Stimulated activated naive CD8-positive, alpha-beta T cell treated with anti-CD3 and anti-CD28 coated beads, Interleukin-15, Interleukin-2, amounts not matched to agents 100 ng/mL and 50 ng/mL, for 24 hours (primary cell): ENCODE measurements around the gene CAND2.
A peak's percentile ranks its signal among the peaks of the same experiment; 100 is the strongest.
"Not testable (repeated sequence)": the region's sequence is repeated elsewhere in the genome, so short reads cannot be mapped to it uniquely, and the experiment has no call there.

Experiments used
- H3K27ac Mint-ChIP-seq: one replicate; pipeline ENCODE4 v1.8.0; 2021; ENCODE audit warnings: mild to moderate bottlenecking, mixed read lengths
- H3K27me3 Mint-ChIP-seq: one replicate; pipeline ENCODE4 v1.8.0; 2021; ENCODE audit warnings: mixed read lengths
- H3K36me3 Mint-ChIP-seq: one replicate; pipeline ENCODE4 v1.8.0; 2021; ENCODE audit warnings: low read depth, mixed read lengths
- H3K4me1 Mint-ChIP-seq: one replicate; pipeline ENCODE4 v1.8.0; 2021; ENCODE audit warnings: low read depth, mixed read lengths
- H3K4me3 Mint-ChIP-seq: one replicate; pipeline ENCODE4 v1.8.0; 2021; ENCODE audit warnings: mild to moderate bottlenecking, mixed read lengths
- H3K9me3 Mint-ChIP-seq: one replicate; pipeline ENCODE4 v1.8.0; 2021; ENCODE audit warnings: mixed read lengths

Gene CAND2

DNA sequence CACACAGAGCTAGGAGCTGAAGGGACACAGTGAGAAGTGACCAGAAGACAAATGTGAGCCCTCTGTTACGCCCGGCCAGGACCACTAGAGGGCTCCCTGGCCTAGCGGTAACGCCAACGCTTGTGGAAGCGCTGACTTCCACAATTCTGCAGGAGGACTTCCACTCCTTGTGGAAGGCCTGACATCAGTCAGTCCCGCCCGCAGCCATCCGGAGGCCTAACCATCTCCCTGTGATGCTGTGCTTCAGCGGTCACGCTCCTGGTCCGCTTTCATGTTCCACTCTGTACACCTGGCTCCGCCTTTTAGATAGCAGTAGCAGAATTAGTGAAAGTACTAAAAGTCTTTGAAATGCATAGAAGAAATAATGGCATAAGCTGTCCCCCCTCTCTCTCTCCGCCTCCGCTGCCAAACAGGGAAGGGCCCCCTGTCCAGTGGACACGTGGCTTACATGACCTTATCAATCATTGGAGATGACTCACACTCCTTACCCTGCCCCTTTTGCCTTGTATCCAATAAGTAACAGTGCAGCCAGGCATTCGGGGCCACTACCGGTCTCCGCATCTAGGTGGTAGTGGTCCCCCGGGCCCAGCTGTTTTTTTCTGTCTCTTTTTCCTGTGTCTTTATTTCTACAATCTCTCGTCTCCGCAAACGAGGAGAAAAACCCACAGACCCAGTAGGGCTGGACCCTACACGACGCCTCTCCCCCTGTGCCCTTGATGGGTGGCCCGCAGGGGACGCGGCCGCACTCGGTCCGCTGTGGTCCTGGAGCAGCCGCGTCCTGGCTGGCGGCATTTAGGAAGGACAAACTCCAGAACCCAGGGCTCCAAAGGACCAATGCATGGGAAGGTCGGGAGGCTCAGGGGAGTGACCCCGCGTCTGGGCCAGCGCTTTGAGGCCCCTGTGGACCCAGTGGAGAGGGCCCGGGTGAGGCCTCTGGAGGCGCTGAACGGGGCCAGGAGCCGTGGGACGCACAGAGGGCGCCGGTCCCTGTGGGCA is 71.9 kb downstream of the CAND2 start:
- peaks cover 4% of the 10 kb centered on the region for H3K9me3 Mint-ChIP-seq
- H3K27ac Mint-ChIP-seq: peak overlapping the region; percentile 74
- H3K36me3 Mint-ChIP-seq: no peaks in the 10 kb centered on the region
- peak overlapping the region; percentile 76 for H3K4me3 Mint-ChIP-seq
- peaks cover 20% of the 10 kb centered on the region for H3K4me1 Mint-ChIP-seq
- peaks cover 21% of the 10 kb centered on the region for H3K27me3 Mint-ChIP-seq

DNA sequence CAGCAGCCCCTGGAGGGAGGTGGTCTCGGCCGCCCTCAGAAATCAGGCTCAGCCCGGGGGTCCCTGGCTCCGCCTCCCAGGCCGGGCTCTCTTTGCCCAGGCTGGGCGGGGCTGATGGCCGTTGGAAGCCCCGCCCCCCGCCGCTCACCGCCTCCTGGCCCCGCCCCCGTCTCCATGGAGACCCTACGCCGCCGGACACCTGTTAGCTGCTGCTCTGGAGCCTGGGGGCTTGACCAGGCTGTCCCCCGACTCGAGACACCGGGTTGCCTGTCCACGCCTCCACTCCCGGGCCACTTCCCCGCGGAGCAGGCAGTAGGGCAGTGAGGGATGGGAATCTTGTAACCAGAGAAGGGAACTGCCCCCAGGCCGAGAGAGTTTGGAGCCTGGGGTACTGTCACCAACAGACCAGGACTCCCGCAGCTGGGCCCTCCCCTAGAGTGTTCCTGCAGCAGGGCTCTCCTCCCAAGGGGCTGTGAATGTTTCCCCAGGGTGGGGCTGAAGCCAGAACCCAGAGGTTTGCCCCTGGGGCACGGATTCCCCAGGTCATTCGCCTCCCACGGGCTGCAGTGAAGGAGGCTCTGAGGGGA is 72.6 kb downstream of the CAND2 start:
- no peaks in the 10 kb centered on the region for H3K36me3 Mint-ChIP-seq
- H3K4me1 Mint-ChIP-seq: peaks cover 20% of the 10 kb centered on the region
- no peak overlapping the region for H3K27ac Mint-ChIP-seq
- peaks cover 21% of the 10 kb centered on the region for H3K27me3 Mint-ChIP-seq
- H3K4me3 Mint-ChIP-seq: no peak overlapping the region
- H3K9me3 Mint-ChIP-seq: peaks cover 4% of the 10 kb centered on the region

DNA sequence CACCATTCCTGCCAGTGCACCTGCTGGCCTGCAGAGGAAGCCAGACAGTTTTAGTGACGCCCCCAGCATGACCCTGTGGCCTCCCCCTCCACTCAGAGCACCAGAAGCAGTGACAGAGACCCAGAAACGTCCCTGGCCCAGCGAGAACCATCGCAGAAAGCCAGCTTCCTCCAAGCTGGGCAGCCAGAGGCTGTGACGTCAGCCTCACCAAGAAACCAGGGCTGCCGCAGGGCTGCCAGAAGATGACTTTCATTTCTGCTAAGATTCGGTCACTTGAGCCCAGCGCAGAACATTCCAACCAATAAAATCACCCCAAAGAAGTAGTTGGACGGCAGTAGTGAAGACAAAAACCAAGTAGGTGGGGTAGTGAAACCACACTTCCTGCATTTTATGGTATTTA is 74.5 kb downstream of the CAND2 start:
- Mint-ChIP-seq H3K4me1 (peaks cover 20% of the 10 kb centered on the region), H3K9me3 (no peaks in the 10 kb centered on the region), H3K27ac (peak overlapping the region; percentile 5), H3K36me3 (no peaks in the 10 kb centered on the region), H3K27me3 (peaks cover 26% of the 10 kb centered on the region), H3K4me3 (no peak overlapping the region)

DNA sequence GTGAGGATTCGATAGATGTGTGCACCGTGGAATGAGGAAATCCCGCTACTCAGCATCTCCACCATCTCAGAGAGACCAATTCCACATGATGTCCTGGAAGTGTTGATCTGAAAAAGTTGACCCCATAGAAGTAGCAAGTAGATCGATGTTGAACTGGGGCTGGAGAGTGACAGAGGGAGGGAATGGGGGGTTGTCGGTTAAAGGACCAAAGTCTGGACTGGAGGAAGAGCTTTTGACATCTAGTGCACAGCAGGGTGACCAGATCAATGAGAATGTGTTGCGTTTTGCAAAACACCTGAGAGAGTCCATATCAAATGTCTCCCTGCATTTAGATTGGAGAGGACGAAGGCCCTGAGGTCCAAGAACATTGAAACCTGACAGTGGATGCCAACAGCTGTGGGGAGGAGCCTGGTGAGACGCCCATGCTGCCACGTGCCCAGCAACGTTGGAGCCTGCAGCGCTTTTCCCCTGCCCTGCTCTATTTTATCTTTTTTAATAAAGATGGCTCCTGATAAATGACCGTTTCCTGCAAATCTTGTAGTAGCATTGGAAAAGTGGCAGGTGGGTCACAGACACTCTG is 75.0 kb downstream of the CAND2 start:
- Mint-ChIP-seq H3K4me1 (peaks cover 20% of the 10 kb centered on the region), H3K27me3 (peaks cover 26% of the 10 kb centered on the region), H3K4me3 (no peak overlapping the region), H3K9me3 (no peaks in the 10 kb centered on the region), H3K36me3 (no peaks in the 10 kb centered on the region), H3K27ac (no peak overlapping the region)

DNA sequence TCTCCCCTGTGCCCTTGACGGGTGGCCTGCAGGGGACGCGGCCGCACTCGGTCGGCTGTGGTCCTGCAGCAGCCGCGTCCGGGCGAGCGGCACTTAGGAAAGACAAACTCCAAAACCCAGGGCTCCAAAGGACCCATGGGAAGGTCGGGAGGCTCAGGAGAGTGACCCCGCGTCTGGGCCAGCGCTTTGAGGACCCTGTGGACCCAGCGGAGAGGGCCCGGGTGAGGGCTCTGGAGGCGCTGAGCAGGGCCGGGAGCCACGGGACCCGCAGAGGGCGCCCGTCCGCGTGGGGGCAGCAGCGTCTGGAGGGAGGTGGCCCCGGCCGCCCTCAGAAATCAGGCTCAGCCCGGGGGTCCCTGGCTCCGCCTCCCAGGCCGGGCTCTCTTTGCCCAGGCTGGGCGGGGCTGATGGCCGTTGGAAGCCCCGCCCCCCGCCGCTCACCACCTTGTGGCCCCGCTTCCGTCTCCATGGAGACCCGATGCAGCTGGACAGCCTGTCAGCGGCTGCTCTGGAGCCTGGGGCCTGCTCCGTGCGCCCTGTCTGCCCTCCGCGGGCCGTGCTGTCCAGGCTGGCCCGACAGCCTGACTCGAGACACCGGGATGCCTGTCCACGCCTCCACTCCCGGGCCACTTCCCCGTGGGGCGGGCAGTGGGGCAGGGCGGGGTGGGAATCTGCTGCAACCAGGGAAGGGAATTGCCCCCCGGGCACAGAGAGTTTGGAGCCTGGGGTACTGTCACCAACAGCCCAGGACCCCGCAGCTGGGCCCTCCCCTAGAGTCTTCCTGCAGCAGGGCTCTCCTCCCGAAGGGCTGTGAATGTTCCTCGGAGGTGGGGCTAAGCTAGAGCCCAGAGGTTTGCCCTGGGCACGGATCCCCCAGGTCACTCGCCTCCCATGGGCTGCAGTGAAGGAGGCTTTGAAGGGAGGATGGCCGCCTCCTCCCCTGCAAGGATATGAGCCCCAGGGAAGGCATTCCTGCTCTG is 79.7 kb downstream of the CAND2 start:
- no peak overlapping the region for H3K27ac Mint-ChIP-seq
- no peaks in the 10 kb centered on the region for H3K36me3 Mint-ChIP-seq
- no peaks in the 10 kb centered on the region for H3K4me1 Mint-ChIP-seq
- peaks cover 8% of the 10 kb centered on the region for H3K27me3 Mint-ChIP-seq
- H3K9me3 Mint-ChIP-seq: no peaks in the 10 kb centered on the region
- H3K4me3 Mint-ChIP-seq: no peak overlapping the region

DNA sequence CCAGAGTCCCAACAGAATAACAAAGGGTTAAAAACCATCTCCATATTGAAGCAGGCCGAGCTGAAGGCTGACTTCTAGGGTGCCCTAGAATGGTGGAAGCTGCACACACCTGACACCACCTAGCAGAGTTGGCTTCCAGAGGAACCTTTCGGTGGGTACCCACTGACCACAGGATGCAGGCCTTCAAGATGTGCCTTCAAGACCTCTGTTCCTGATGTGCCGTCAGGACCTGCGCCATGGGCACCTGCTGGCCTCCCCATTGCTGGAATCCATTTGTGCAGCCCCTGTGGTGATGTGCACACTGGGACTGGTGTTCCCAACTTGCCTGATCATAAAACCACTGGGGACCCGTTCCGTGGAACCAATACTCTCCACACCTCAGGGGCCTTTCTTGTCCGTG is 80.6 kb downstream of the CAND2 start:
- Mint-ChIP-seq H3K4me3 (no peak overlapping the region), H3K9me3 (no peaks in the 10 kb centered on the region), H3K4me1 (no peaks in the 10 kb centered on the region), H3K36me3 (no peaks in the 10 kb centered on the region), H3K27ac (no peak overlapping the region), H3K27me3 (peaks cover 5% of the 10 kb centered on the region)

DNA sequence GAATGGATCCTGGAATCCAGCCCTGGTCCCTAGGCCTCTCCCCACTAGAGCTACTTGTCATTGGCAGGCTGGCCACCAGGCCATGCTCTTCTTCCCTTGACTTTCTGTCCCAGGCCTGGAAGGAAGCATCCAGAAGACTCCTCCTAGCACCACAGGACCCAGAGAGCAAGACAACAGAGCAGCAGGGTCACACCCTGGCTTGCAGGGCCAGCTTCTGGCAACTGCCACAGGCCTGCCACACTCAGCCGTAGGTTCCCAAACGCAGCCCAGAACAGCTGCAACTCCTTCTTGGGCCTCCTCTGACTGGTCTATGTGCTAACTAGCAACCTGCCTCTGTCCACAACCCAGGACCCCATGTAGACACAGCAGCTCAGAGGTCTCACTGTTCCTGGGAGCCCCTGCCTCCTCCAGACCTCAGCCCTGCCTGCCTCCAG is 81.7 kb downstream of the CAND2 start:
- H3K36me3 Mint-ChIP-seq: no peaks in the 10 kb centered on the region
- no peaks in the 10 kb centered on the region for H3K9me3 Mint-ChIP-seq
- peaks cover 5% of the 10 kb centered on the region for H3K27me3 Mint-ChIP-seq
- no peaks in the 10 kb centered on the region for H3K4me1 Mint-ChIP-seq
- H3K4me3 Mint-ChIP-seq: no peak overlapping the region
- no peak overlapping the region for H3K27ac Mint-ChIP-seq

DNA sequence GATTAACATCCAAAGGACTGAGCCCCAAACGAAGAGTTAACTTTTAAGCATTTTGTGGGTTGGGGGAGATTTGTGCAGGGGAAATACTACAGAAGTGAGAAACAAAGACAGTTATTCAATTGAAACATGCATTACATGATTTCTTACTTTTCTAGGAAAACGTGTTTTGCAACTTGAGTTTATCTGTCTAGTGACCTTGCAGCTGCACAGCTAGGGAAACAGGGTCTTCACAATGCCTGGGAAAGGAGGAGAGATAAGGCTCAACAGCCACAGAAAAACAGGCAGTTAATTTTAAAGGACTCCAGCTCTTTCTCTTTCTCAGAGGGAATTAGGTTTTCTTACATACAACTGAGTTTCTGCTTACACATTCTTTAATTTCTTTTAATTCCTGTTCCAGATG is 82.3 kb downstream of the CAND2 start:
- not testable (repeated sequence) for H3K27me3 Mint-ChIP-seq, H3K36me3 Mint-ChIP-seq, H3K27ac Mint-ChIP-seq, H3K4me1 Mint-ChIP-seq, H3K4me3 Mint-ChIP-seq, H3K9me3 Mint-ChIP-seq

DNA sequence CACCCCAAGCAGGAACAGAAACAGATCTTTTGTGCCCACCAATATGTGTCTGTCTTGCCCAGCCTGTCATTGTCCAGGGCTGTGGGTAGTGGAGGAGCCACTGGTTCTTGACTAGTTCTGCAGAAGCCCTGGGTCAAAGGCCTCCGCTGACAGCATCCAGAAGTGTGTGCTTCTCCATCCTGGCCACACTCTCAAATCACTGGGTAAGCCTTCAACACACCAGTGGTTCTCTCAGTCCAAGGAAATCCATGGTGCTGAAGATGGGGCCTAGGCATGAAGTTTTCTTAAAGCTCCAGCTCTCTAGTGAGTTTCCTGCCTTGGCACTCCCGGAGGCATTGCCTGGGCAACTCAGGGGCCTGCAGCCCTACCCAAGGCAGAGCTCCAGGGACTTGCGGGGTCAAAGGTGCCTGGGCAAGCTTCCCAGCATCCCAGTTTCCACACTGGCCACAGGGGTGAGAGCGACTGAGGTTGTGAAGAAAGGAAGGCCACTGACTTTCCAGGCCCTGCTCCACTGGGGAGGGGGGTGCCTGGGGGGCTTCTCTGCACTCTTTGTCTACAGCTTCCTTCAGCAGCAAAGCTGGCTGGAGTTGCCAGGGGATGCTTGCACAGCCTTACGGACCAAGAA is 82.8 kb downstream of the CAND2 start:
- H3K27ac Mint-ChIP-seq: no peak overlapping the region
- peaks cover 5% of the 10 kb centered on the region for H3K27me3 Mint-ChIP-seq
- H3K36me3 Mint-ChIP-seq: no peaks in the 10 kb centered on the region
- H3K4me1 Mint-ChIP-seq: no peaks in the 10 kb centered on the region
- no peak overlapping the region for H3K4me3 Mint-ChIP-seq
- no peaks in the 10 kb centered on the region for H3K9me3 Mint-ChIP-seq

DNA sequence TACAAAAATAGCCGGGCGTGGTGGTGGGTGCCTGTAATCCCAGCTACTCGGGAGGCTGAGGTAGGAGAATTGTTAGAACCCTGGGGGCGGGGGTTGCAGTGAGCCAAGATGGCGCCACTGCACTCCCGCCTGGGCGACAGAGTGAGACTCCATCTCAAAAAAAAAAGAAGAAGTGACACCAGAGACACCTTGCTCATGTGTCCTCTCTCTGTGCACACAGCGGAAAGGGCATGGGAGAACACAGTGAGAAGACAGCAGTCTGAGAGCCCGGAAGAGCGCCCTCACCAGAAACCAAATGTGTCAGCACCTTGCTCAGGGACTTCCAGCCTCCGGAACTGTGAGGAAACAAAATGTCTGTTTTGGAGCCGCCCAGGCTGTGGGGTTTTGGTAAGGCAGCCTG is 85.4 kb downstream of the CAND2 start:
- H3K9me3 Mint-ChIP-seq, H3K4me3 Mint-ChIP-seq, H3K27me3 Mint-ChIP-seq, H3K36me3 Mint-ChIP-seq, H3K27ac Mint-ChIP-seq: not testable (repeated sequence)
- peaks cover 14% of the 10 kb centered on the region for H3K4me1 Mint-ChIP-seq

DNA sequence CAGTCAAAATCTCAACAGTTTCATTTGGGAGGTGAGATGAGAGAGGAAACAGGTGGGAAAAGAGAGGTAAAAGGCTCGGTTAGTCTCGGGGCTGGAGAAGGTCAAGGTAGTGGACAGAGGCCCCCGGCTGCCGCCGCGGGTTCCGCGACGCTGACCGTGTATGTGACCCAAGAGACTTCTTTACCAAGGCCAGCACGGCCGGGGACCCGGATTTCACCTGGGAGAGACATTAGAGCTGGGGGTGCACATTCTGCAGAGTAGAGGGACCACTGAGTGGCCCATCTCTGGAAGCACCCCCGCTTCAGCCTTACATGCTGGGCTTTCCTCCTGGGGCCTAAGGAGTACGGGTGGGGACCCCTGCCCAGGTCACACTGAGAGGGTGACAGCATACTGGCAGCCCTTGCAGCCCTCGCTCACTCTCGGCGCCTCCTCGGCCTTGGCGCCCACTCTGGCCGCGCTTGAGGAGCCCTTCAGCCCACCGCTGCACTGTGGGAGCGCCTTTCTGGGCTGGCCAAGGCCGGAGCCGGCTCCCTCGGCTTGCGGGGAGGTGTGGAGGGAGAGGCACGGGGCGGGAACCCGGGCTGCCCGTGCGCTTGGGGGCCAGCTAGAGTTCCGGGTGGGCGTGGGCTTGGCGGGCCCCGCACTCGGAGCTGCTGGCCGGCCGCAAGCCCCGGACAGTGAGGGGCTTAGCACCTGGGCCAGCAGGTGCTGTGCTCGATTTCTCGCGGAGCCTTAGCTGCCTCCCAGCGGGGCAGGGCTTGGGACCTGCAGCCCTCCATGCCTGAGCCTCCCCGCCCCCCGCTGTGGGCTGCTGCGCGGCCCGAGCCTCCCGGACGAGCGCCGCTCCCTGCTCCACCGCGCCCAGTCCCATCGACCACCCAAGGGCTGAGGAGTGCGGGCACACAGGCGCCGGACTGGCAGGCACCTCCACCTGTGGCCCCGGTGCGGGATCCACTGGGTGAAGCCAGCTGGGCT is 86.1 kb downstream of the CAND2 start:
- H3K27me3 Mint-ChIP-seq: peaks cover 9% of the 10 kb centered on the region

DNA sequence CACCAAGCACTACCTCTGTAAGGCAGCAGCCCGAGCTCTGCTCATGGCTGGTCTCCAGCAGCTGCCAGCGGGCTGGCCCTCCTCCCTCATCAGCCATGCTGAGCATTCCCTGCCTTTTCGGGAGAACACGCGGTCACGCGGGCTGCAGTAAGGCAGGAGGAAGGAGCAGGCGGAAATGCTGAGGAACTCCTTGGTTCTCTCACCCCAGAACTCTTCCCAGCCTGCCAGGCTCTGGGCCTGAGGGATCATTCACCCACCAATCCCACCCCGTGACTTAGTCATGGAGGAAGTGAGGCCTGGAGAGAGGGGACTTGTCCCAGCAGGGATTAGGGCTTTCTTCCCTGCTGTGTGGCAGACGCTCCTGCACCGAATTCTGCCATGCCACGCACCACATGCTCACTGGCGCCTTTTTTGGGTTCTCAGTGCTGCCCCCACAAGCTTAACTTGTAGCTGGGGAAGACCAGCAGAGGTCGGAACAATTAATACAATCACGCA is 87.8 kb downstream of the CAND2 start:
- no peak overlapping the region for H3K27ac Mint-ChIP-seq
- H3K27me3 Mint-ChIP-seq: peaks cover 15% of the 10 kb centered on the region
- H3K36me3 Mint-ChIP-seq: no peaks in the 10 kb centered on the region
- H3K4me3 Mint-ChIP-seq: no peak overlapping the region
- H3K9me3 Mint-ChIP-seq: no peaks in the 10 kb centered on the region
- peaks cover 14% of the 10 kb centered on the region for H3K4me1 Mint-ChIP-seq

More for the DNA sequence above, 86.1 kb downstream of the CAND2 start:
- no peaks in the 10 kb centered on the region for H3K9me3 Mint-ChIP-seq
- H3K4me3 Mint-ChIP-seq: no peak overlapping the region
- H3K27ac Mint-ChIP-seq: no peak overlapping the region
- peaks cover 14% of the 10 kb centered on the region for H3K4me1 Mint-ChIP-seq
- no peaks in the 10 kb centered on the region for H3K36me3 Mint-ChIP-seq
